Smooth muscle cell of the pulmonary artery (primary cell): ENCODE data around the gene FARS2. TPM values are rescaled to one million over a fixed set of nuclear protein-coding genes. Genes with fewer than 3 reads are reported as not detected.

Experiments used
- total RNA-seq: library from RNA; depleted of rRNA; stranded (reverse); fragments of >200 nt; gene quantifications from 2 replicates; pipeline ENCODE4 v1.2.3, GENCODE V29; 2014

Gene FARS2
- 22.4 and 22.9 TPM in 2 replicates for total RNA-seq

DNA sequence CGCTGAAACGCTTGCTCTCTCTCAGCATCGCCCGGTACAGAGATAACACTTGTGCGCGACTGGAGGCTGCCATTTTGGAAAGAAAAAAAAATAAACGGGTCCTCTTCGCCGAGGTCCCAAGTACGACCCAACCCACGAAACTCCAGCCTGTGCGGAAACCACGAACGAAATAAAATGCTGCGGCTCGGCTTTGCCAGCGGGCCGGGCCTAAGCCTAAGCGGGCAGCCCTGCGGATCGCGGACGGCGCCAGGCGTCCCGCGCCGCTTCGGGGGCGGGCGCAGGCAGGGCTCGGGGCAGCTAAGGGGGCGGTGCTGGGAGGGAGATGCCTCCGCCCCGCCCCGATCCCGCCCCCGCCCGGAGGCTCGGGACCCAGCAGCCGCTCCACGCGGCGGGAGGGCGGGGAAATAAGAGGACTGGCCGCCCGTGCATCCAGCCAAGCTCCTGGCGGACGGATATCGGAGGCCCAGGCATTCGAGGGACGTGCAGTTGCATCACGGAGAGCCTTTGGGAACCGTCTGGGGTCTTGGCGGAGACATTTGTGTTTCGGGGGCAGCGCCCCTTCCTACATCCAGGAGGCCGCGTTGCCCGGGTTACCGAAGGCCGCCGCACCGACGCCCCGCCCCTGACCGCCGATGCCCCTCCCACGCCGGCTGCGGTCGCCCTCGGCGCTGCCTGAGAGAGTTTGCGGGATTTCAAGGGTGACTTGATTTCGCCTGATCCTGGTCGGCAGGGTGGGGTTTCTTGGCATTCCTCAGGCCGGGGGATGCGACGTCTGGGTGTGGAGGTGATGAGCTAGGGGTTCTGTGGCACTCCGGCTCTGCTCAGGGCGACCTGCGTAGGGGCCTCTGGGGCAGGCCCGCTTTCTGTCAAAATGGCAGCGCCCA, at the start of gene FARS2, which contains the start of gene LYRM4:
TSS of gene FARS2 (plus strand) at position 853 of the 884 bp plus-strand sequence.
TSS of gene LYRM4 (minus strand) at position 290 of the 884 bp plus-strand sequence. CDS start at position 73, 217 bp downstream.

Other genes starting within 250 kb of the FARS2 start
- 3.0 TPM in 2 replicates for gene PPP1R3G, start 176.2 kb upstream of the FARS2 start, total RNA-seq
- gene LYRM4, start 563 bp upstream of the FARS2 start, total RNA-seq, result 12.8 and 15.0 TPM in 2 replicates